Epithelial cell of esophagus (primary cell): ENCODE results near the gene FAF2.

Experiments used
- DNase-seq: peaks from one replicate; pipeline ENCODE4 v3.0.0; 2010; ENCODE audit warnings: low read depth
- H3K4me3 ChIP-seq: 2 replicates; pipeline ENCODE4 v1.5.1; 2011; ENCODE audit warnings: mild to moderate bottlenecking, low read length, control low read depth
- CTCF ChIP-seq: IDR thresholded peaks from 2 replicates; pipeline ENCODE4 v1.5.1; 2011; ENCODE audit warnings: low read depth, mild to moderate bottlenecking, low read length, control low read depth, inconsistent platforms; ENCODE audit not compliant: insufficient read depth; ENCODE audit errors: missing control alignments

FAF2 gene

GRCh38 chr5:176515396-176515795, 67.2 kb downstream of the FAF2 start:
- TF ChIP-seq CTCF, result no peak
- no peak for DNase-seq

GRCh38 chr5:176517053-176517661, 69.0 kb downstream of the FAF2 start:
- no peak for DNase-seq
- no peak for TF ChIP-seq CTCF
- H3K4me3 ChIP-seq, result no peak overlapping the region

More at GRCh38 chr5:176515396-176515795, 67.2 kb downstream of the FAF2 start:
- no peak overlapping the region for H3K4me3 ChIP-seq

GRCh38 chr5:176519810-176520720, 71.9 kb downstream of the FAF2 start:
- no peak for DNase-seq
- no peak for TF ChIP-seq CTCF
- no peak overlapping the region for H3K4me3 ChIP-seq

GRCh38 chr5:176521286-176521685, 73.1 kb downstream of the FAF2 start:
- DNase-seq, result no peak
- no peak overlapping the region for H3K4me3 ChIP-seq
- no peak for TF ChIP-seq CTCF

GRCh38 chr5:176521699-176522263, 73.6 kb downstream of the FAF2 start:
- H3K4me3 ChIP-seq, result no peak overlapping the region
- DNase-seq, result no peak
- TF ChIP-seq CTCF, result no peak

GRCh38 chr5:176524138-176524537, 76.0 kb downstream of the FAF2 start:
- no peak for DNase-seq
- TF ChIP-seq CTCF, result no peak
- H3K4me3 ChIP-seq, result no peak overlapping the region

- TF ChIP-seq CTCF, result no peak
- no peak overlapping the region for H3K4me3 ChIP-seq
- DNase-seq, result no peak
These were observed 76.8 kb downstream of the FAF2 start for GRCh38 chr5:176524987-176525386.
